HCT116 (cell line): ENCODE measurements around the gene FER. TPM values are rescaled to one million over a fixed set of nuclear protein-coding genes. Genes with fewer than 3 reads are reported as not detected.

ENCODE experiments used
- ATAC-seq: fragments of 200-7000 bp; cut with Tn5 transposase; 2 replicates; pipeline ENCODE4 v1.9.1; 2020; ENCODE audit warnings: mild to moderate bottlenecking, moderate library complexity
- BruUV-seq: library from RNA; stranded (reverse); fragments of 400-500 nt; replicated peaks from 2 replicates; lab custom pipeline; 2021; lab: Mats Ljungman, UMichigan
- CTCF ChIA-PET: fragments of 300-600 bp; sonication (Branson Sonifier 250); formaldehyde crosslinking; loops from one replicate; lab custom pipeline; 2021; ENCODE audit warnings: antibody characterized with exemption; lab: Charles Lee
- POLR2A ChIA-PET: fragments of 300-600, 350-600 bp; sonication (Branson Sonifier 250); formaldehyde crosslinking; loops from one replicate; lab custom pipeline; 2021; ENCODE audit warnings: antibody characterized with exemption; lab: Charles Lee
- RAD21 ChIA-PET, 2 experiments: fragments of 300-600 bp; sonication (Branson Sonifier 250); formaldehyde crosslinking; loops; one replicate each; lab custom pipeline; 2023; ENCODE audit warnings: low total read pairs in 2 of 2; ENCODE audit not compliant: uncharacterized antibody in 2 of 2, unreplicated experiment in 2 of 2, low non-redundant PET in 1 of 2; lab: Charles Lee
- DNase-seq: peaks from one replicate; pipeline ENCODE4 v3.0.0-alpha.2; 2010; ENCODE audit warnings: low read depth, low spot score
- H2AFZ ChIP-seq: fragments of 200-600 bp; shearing (Covaris generic), sonication (generic); 2 replicates; pipeline ENCODE4 v1.6.1; 2017; ENCODE audit warnings: low read depth, mixed run types, mixed read lengths, antibody characterized with exemption, low read length; ENCODE audit not compliant: poor library complexity, severe bottlenecking
- H3K27ac ChIP-seq: 2 replicates; pipeline ENCODE4 v1.5.1; 2012; ENCODE audit warnings: low read depth, low read length
- H3K27me3 ChIP-seq: fragments of 200-600 bp; sonication (generic); 2 replicates; pipeline ENCODE4 v1.6.1; 2016; ENCODE audit warnings: mixed run types, low read length, mixed read lengths; ENCODE audit not compliant: insufficient read depth
- H3K36me3 ChIP-seq, 2 experiments: fragments of 200-500 bp in 1 of 2; fragments of 200-600 bp in 1 of 2; sonication (Bioruptor generic) in 1 of 2; sonication (generic) in 1 of 2; 2 replicates each; pipeline versions ENCODE4 v1.5.1 to v1.6.1; 2014 to 2016; ENCODE audit warnings: low read length in 2 of 2, inconsistent platforms in 1 of 2, mixed read lengths in 1 of 2, mixed run types in 1 of 2; ENCODE audit not compliant: insufficient read depth in 2 of 2, control insufficient read depth in 1 of 2
- H3K4me1 ChIP-seq, 2 experiments: fragments of 200-600 bp in 1 of 2; sonication (generic) in 1 of 2; 2 replicates each; pipeline versions ENCODE4 v1.5.1 to v1.6.1; 2012 to 2017; ENCODE audit warnings: low read length in 2 of 2, inconsistent platforms in 1 of 2, mild to moderate bottlenecking in 1 of 2, mixed read lengths in 1 of 2, mixed run types in 1 of 2, moderate library complexity in 1 of 2; ENCODE audit not compliant: insufficient read depth in 2 of 2, control insufficient read depth in 1 of 2
- H3K4me2 ChIP-seq: fragments of 200-600 bp; sonication (generic); 2 replicates; pipeline ENCODE4 v1.6.1; 2017; ENCODE audit warnings: mixed run types, low read length, mixed read lengths
- H3K4me3 ChIP-seq, 2 experiments: fragments of 200-600 bp in 1 of 2; sonication (generic) in 1 of 2; replicated peaks in 1 of 2; 2 replicates each; pipeline ENCODE4 v1.5.1; 2011 to 2016; ENCODE audit warnings: low read length in 2 of 2, control low read depth in 1 of 2, low read depth in 1 of 2, mild to moderate bottlenecking in 1 of 2, mixed read lengths in 1 of 2, mixed run types in 1 of 2
- H3K79me2 ChIP-seq: fragments of 200-600 bp; sonication (generic); 2 replicates; pipeline ENCODE4 v1.6.1; 2017; ENCODE audit warnings: mild to moderate bottlenecking, mixed run types, low read length, moderate library complexity, mixed read lengths; ENCODE audit not compliant: insufficient read depth
- H3K9ac ChIP-seq: fragments of 200-600 bp; sonication (generic); 2 replicates; pipeline ENCODE4 v1.6.1; 2016; ENCODE audit warnings: low read length, mixed read lengths
- H3K9me2 ChIP-seq: fragments of 200-600 bp; sonication (generic), shearing (Covaris generic); 2 replicates; pipeline ENCODE4 v1.6.1; 2017; ENCODE audit warnings: mixed run types, mild to moderate bottlenecking, moderate library complexity; ENCODE audit not compliant: insufficient read depth
- H3K9me3 ChIP-seq, 2 experiments: fragments of 200-500 bp in 1 of 2; fragments of 200-600 bp in 1 of 2; sonication (Bioruptor generic) in 1 of 2; sonication (generic) in 1 of 2; 2 replicates each; pipeline ENCODE4 v1.6.1; 2014 to 2017; ENCODE audit warnings: low read length in 2 of 2, mixed read lengths in 2 of 2, inconsistent platforms in 1 of 2, low read depth in 1 of 2, mild to moderate bottlenecking in 1 of 2, mixed run types in 1 of 2, moderate library complexity in 1 of 2; ENCODE audit not compliant: control insufficient read depth in 1 of 2, insufficient read depth in 1 of 2
- H4K20me1 ChIP-seq: fragments of 200-600 bp; sonication (generic), shearing (Covaris generic); 2 replicates; pipeline ENCODE4 v1.6.1; 2017; ENCODE audit warnings: mixed run types, mild to moderate bottlenecking, moderate library complexity; ENCODE audit not compliant: insufficient read depth
- EGR1 ChIP-seq: IDR thresholded peaks from 2 replicates; pipeline ENCODE4 v1.6.1; 2012; ENCODE audit warnings: low read depth
- EZH2 ChIP-seq: fragments of 200-600 bp; sonication (generic); IDR thresholded peaks from 2 replicates; pipeline ENCODE4 v1.6.1; 2017; ENCODE audit warnings: antibody characterized with exemption, mixed run types
- EZH2phosphoT487 ChIP-seq: fragments of 200-600 bp; IDR thresholded peaks from 2 replicates; pipeline ENCODE4 v1.6.1; 2018; ENCODE audit warnings: antibody characterized with exemption, borderline replicate concordance
- FOSL1 ChIP-seq: IDR thresholded peaks from 2 replicates; pipeline ENCODE4 v1.6.1; 2012; ENCODE audit warnings: low read depth
- POLR2A ChIP-seq: IDR thresholded peaks from 2 replicates; pipeline ENCODE4 v1.7.0; 2011; ENCODE audit warnings: borderline replicate concordance; ENCODE audit not compliant: insufficient read depth, insufficient read length; ENCODE audit errors: extremely low read depth
- RAD21 ChIP-seq: IDR thresholded peaks from 2 replicates; pipeline ENCODE4 v1.6.1; 2012; ENCODE audit warnings: low read depth, mild to moderate bottlenecking
- SIN3A ChIP-seq: IDR thresholded peaks from 2 replicates; pipeline ENCODE4 v1.6.1; 2012; ENCODE audit warnings: low read depth
- SP1 ChIP-seq: IDR thresholded peaks from 2 replicates; pipeline ENCODE4 v1.6.1; 2012; ENCODE audit warnings: low read depth
- ZNF274 ChIP-seq: fragments of 200-500 bp; sonication (Bioruptor generic); IDR thresholded peaks from 2 replicates; pipeline ENCODE4 v1.6.1; 2014; ENCODE audit warnings: mild to moderate bottlenecking, low read depth, low read length, inconsistent platforms
- intact Hi-C: fragments of 100-400 bp; cut with micrococcal nuclease; formaldehyde crosslinking; loops from 2 replicates; pipeline ENCODE4 v1.10.0; 2022
- total RNA-seq: library from RNA; stranded (reverse); gene quantifications from one replicate; pipeline ENCODE4 v1.2.1, GENCODE V29; 2021; ENCODE audit not compliant: unreplicated experiment

The FER gene
- total RNA-seq, 1 experiment from 2014 or later, result 32.0 TPM

DNA sequence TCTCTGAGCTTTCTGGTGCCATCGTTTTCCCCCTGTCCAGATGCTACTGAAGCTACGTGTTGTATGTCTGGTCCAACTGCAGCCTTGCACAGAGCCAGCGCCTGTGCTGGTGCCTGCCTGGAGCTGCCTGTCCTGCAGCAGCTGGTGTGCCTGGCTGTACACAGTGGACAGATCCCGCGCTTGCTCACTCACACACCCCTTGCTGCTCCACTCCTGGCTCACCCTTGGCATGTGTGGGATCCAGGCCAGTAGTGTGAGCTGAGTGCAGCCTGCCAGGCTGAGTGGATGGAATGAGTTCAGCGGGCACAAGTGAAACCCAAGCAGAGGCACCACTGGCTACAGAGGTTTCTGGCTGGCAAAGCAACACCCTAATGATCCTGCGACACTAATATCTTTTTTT lies 40.4 kb downstream of the FER start:
- H4K20me1 ChIP-seq, result no peaks in the 10 kb centered on the region
- peaks cover 0 to 13% of the 10 kb centered on the region in 2 experiments; a peak in 3 of 4 replicates for H3K4me1 ChIP-seq
- H3K9ac ChIP-seq, result no peak overlapping the region
- H3K27ac ChIP-seq, result no peak overlapping the region
- TF ChIP-seq POLR2A (no peak), EZH2 (no peak)
- ChIA-PET POLR2A (no interaction called here), RAD21 (no interaction called here), CTCF (no interaction called here)
- no peak overlapping the region for H3K4me3 ChIP-seq
- no peak overlapping the region for H2AFZ ChIP-seq
- DNase-seq, result no peak
- ATAC-seq, result no peak
- intact Hi-C loops, result no loop called here
- no peaks in the 10 kb centered on the region for H3K36me3 ChIP-seq
- H3K79me2 ChIP-seq, result no peaks in the 10 kb centered on the region
- no peak overlapping the region for H3K4me2 ChIP-seq
- H3K9me2 ChIP-seq, result no peaks in the 10 kb centered on the region
- H3K27me3 ChIP-seq, result no peaks in the 10 kb centered on the region
- no TSS peak for BruUV-seq
- H3K9me3 ChIP-seq, result peaks cover 0 to 6% of the 10 kb centered on the region in 2 experiments; a peak in 1 of 4 replicates

DNA sequence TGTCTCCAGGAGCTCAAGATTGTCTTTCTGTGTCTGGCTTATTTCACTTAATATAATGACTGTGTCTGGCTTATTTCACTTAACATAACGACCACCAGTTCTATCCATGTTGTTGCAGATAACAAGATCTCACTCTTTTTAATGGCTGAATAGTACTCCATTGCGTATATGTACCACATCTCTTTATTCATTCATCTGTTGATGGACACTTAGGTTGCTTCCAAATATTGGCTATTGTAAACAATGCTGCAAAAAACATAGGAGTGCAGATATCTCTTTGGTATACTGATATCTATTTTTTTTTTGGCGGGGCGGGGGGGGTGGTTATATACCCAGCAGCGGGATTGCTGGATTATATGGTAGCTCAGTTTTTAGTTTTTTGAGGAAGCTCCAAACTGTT lies 45.5 kb downstream of the FER start:
- H3K4me1 ChIP-seq, result peaks cover 5 to 32% of the 10 kb centered on the region in 2 experiments; a peak in 3 of 4 replicates
- DNase-seq (no peak), ATAC-seq (no peak)
- CTCF ChIA-PET, result no interaction called here
- intact Hi-C loops, result loop anchor here (5.0 kb wide), 1 partner anchor 46 kb away; the partner anchor contains the start of gene FER
- H3K36me3 ChIP-seq, result no peaks in the 10 kb centered on the region
- RAD21 ChIA-PET, result no interaction called here
- H3K9me2 ChIP-seq, result no peaks in the 10 kb centered on the region
- peak overlapping the region; percentile 37; the same call in 1 of the 2 replicates for H3K4me2 ChIP-seq
- TF ChIP-seq EGR1, result no peak
- no peak for TF ChIP-seq EZH2phosphoT487
- TF ChIP-seq ZNF274, result no peak
- TF ChIP-seq SP1, result no peak
- TF ChIP-seq SIN3A, result no peak
- TF ChIP-seq FOSL1, result no peak
- TF ChIP-seq RAD21, result no peak
- BruUV-seq, result no TSS peak
- H3K9me3 ChIP-seq, result no peaks in the 10 kb centered on the region
- no peaks in the 10 kb centered on the region for H4K20me1 ChIP-seq
- POLR2A ChIA-PET, result interaction anchor here (2.3 kb wide), 1 partner anchor 9 kb away, joined by 11 read pairs; no protein-coding TSS in a partner anchor
- H2AFZ ChIP-seq, result no peak overlapping the region
- no peak overlapping the region for H3K9ac ChIP-seq
- no peak overlapping the region for H3K27ac ChIP-seq
- H3K79me2 ChIP-seq, result no peaks in the 10 kb centered on the region
- no peak overlapping the region for H3K4me3 ChIP-seq
- H3K27me3 ChIP-seq, result no peaks in the 10 kb centered on the region
